HepG2 (cell line): ENCODE measurements around the gene SNRPD2. TPM values are rescaled to one million over a fixed set of nuclear protein-coding genes. Genes with fewer than 3 reads are reported as not detected.

Experiments used
- ARID4A ChIP-seq: sonication (generic); formaldehyde crosslinking; IDR thresholded peaks from 2 replicates; pipeline ENCODE4 v1.5.0; 2020; ENCODE audit warnings: mild to moderate bottlenecking, missing genetic modification reagents, borderline replicate concordance
- BCL6 ChIP-seq: IDR thresholded peaks from 2 replicates; pipeline ENCODE4 v1.6.1; 2016; ENCODE audit warnings: missing genetic modification reagents, missing compliant biosample characterization
- CTCF ChIP-seq: sonication (generic); formaldehyde crosslinking; IDR thresholded peaks from 2 replicates; pipeline ENCODE4 v1.5.0; 2020; ENCODE audit warnings: mild to moderate bottlenecking, missing genetic modification reagents, moderate library complexity
- ESRRA ChIP-seq: sonication (generic); formaldehyde crosslinking; IDR thresholded peaks from 2 replicates; pipeline ENCODE4 v1.5.1; 2020; ENCODE audit warnings: mild to moderate bottlenecking, low read depth, missing genetic modification reagents
- EZH2 ChIP-seq: conservative IDR thresholded peaks from 2 replicates; pipeline ENCODE4 v1.6.1; 2012; ENCODE audit warnings: mild to moderate bottlenecking, low read depth, low read length, moderate library complexity
- KAT7 ChIP-seq: IDR thresholded peaks from 2 replicates; pipeline ENCODE4 v1.6.1; 2018; ENCODE audit warnings: borderline replicate concordance, missing compliant biosample characterization
- NR2F6 ChIP-seq, 2 experiments: IDR thresholded peaks; 2 replicates each; pipeline ENCODE4 v1.6.1; 2016; ENCODE audit warnings: antibody characterized with exemption in 1 of 2, mild to moderate bottlenecking in 1 of 2
- PRDM10 ChIP-seq: sonication (generic); formaldehyde crosslinking; IDR thresholded peaks from 2 replicates; pipeline ENCODE4 v1.4.0; 2020; ENCODE audit warnings: low read depth, missing genetic modification reagents
- RFXANK ChIP-seq: IDR thresholded peaks from 2 replicates; pipeline ENCODE4 v1.6.1; 2016
- THRA ChIP-seq: sonication (generic); formaldehyde crosslinking; IDR thresholded peaks from 2 replicates; pipeline ENCODE4 v1.4.0; 2020; ENCODE audit warnings: missing genetic modification reagents, borderline replicate concordance
- YEATS4 ChIP-seq: sonication (generic); formaldehyde crosslinking; IDR thresholded peaks from 2 replicates; pipeline ENCODE4 v1.4.0; 2020; ENCODE audit warnings: missing genetic modification reagents, borderline replicate concordance
- ZKSCAN1 ChIP-seq: fragments of 150-350 bp; IDR thresholded peaks from 2 replicates; pipeline ENCODE4 v1.6.1; 2014; ENCODE audit warnings: low read length
- ZNF597 ChIP-seq: sonication (generic); formaldehyde crosslinking; IDR thresholded peaks from 2 replicates; pipeline ENCODE4 v1.5.0; 2020; ENCODE audit warnings: missing genetic modification reagents
- ZNF616 ChIP-seq: sonication (generic); formaldehyde crosslinking; IDR thresholded peaks from 2 replicates; pipeline ENCODE4 v1.5.0; 2020; ENCODE audit warnings: low read depth, mild to moderate bottlenecking, missing genetic modification reagents
- ZNF761 ChIP-seq: sonication (generic); formaldehyde crosslinking; conservative IDR thresholded peaks from 2 replicates; pipeline ENCODE4 v1.4.0; 2020; ENCODE audit warnings: mild to moderate bottlenecking, missing genetic modification reagents
- polyA plus RNA-seq, 8 experiments: library from polyadenylated mRNA; depleted of rRNA in 3 of 8; stranded (reverse) in 7 of 8; unstranded in 1 of 8; fragments of >200 nt; fragmentation: Illumina TruSeq in 4 of 8; extraction: Trizol in 4 of 8; gene quantifications; 2 replicates each; pipeline versions ENCODE4 v1.2.1 to v1.2.3, GENCODE V29; 2011 to 2016; ENCODE audit warnings: low read depth in 4 of 8, missing spikeins in 1 of 8, mixed read lengths in 1 of 8; ENCODE audit not compliant: insufficient read depth in 1 of 8
- total RNA-seq, 5 experiments: library from RNA; depleted of rRNA; stranded (reverse); fragments of >200 nt; fragmentation: Illumina TruSeq; extraction: Trizol; gene quantifications; 2 replicates each; pipeline ENCODE4 v1.2.3, GENCODE V29; 2016; ENCODE audit warnings: low read depth in 1 of 5

The SNRPD2 gene
- total and polyA plus RNA-seq, 2 of the 13 experiments (the other 11 are each of a cell fraction or from before 2014, with no cell fraction given): 299 to 485 TPM

- TF ChIP-seq CTCF (CRISPR knock-in tag) (peak; percentile 95), PRDM10 (CRISPR knock-in tag) (no peak), THRA (CRISPR knock-in tag) (0 out of 2 replicates have a peak, but pooled peaks have one; percentile 27), ARID4A (peak; percentile 37; the same call in 1 of the 2 replicates), ZNF761 (CRISPR knock-in tag) (no peak), ZKSCAN1 (no peak), BCL6 (CRISPR knock-in tag) (no peak), KAT7 (CRISPR knock-in tag) (no peak), ESRRA (CRISPR knock-in tag) (no peak), NR2F6 (IDR thresholded peaks at IDR 0.05) (0 out of 2 replicates have a peak, but pooled peaks have one; percentile 21), NR2F6 (CRISPR knock-in tag; IDR thresholded peaks at IDR 0.05) (peak; percentile 71), RFXANK (CRISPR knock-in tag) (no peak), YEATS4 (CRISPR knock-in tag) (no peak), EZH2 (no peak), ZNF616 (no peak), ZNF597 (CRISPR knock-in tag) (no peak)
These were observed 48.5 kb downstream of the SNRPD2 start (continued) for GRCh38 chr19:45643024-45643926.
